Inferior parietal cortex (tissue), 1 donor: ENCODE results near the gene OAS3.
"Not testable (repeated sequence)": the region's sequence is repeated elsewhere in the genome, so short reads cannot be mapped to it uniquely, and the experiment has no call there.

Experiments
- DNase-seq: peaks from one replicate; pipeline ENCODE4 v3.0.0-alpha.2; 2016; ENCODE audit errors: extremely low spot score

Gene OAS3, protein sequence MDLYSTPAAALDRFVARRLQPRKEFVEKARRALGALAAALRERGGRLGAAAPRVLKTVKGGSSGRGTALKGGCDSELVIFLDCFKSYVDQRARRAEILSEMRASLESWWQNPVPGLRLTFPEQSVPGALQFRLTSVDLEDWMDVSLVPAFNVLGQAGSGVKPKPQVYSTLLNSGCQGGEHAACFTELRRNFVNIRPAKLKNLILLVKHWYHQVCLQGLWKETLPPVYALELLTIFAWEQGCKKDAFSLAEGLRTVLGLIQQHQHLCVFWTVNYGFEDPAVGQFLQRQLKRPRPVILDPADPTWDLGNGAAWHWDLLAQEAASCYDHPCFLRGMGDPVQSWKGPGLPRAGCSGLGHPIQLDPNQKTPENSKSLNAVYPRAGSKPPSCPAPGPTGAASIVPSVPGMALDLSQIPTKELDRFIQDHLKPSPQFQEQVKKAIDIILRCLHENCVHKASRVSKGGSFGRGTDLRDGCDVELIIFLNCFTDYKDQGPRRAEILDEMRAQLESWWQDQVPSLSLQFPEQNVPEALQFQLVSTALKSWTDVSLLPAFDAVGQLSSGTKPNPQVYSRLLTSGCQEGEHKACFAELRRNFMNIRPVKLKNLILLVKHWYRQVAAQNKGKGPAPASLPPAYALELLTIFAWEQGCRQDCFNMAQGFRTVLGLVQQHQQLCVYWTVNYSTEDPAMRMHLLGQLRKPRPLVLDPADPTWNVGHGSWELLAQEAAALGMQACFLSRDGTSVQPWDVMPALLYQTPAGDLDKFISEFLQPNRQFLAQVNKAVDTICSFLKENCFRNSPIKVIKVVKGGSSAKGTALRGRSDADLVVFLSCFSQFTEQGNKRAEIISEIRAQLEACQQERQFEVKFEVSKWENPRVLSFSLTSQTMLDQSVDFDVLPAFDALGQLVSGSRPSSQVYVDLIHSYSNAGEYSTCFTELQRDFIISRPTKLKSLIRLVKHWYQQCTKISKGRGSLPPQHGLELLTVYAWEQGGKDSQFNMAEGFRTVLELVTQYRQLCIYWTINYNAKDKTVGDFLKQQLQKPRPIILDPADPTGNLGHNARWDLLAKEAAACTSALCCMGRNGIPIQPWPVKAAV

DNA sequence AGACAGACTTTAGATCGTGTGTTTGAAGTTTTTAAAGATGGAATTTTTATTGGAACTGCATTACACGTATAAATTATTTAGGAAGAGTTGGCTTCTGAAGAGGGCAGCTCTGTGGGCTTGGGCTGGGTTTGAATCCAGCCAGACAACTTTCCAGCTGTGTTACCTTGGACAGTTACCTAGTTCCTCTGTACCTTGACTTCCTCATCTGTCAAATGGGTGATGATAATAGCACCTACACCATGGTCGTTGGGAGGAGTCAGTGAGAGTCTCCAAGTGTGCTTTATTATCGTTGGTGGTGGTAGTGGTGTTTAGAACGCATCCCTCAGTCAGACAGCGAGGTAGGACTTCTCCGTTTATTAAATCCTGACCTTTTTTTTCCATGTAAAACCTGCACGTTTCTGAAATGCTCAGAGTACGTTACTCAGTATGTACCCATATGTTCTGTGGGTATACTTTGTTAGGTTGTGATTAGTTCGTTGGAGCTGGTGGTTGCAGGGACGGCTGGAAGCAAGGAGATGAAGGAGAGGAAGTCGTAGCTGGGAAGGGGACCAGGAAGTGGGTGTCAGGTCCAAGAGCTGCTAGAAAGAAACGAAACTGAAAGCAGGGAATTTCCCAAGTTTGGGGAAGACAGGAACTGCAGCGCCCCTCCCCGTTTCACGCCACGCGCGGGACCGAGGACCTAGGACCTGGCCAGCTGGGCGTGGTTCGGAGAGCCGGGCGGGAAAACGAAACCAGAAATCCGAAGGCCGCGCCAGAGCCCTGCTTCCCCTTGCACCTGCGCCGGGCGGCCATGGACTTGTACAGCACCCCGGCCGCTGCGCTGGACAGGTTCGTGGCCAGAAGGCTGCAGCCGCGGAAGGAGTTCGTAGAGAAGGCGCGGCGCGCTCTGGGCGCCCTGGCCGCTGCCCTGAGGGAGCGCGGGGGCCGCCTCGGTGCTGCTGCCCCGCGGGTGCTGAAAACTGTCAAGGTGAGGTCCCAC is at the start of gene OAS3:
TSS of gene OAS3 (plus strand) at position 734 of the 979 bp plus-strand sequence. CDS start at position 791, 57 bp downstream.
- DNase-seq, result peak; percentile 45

DNA sequence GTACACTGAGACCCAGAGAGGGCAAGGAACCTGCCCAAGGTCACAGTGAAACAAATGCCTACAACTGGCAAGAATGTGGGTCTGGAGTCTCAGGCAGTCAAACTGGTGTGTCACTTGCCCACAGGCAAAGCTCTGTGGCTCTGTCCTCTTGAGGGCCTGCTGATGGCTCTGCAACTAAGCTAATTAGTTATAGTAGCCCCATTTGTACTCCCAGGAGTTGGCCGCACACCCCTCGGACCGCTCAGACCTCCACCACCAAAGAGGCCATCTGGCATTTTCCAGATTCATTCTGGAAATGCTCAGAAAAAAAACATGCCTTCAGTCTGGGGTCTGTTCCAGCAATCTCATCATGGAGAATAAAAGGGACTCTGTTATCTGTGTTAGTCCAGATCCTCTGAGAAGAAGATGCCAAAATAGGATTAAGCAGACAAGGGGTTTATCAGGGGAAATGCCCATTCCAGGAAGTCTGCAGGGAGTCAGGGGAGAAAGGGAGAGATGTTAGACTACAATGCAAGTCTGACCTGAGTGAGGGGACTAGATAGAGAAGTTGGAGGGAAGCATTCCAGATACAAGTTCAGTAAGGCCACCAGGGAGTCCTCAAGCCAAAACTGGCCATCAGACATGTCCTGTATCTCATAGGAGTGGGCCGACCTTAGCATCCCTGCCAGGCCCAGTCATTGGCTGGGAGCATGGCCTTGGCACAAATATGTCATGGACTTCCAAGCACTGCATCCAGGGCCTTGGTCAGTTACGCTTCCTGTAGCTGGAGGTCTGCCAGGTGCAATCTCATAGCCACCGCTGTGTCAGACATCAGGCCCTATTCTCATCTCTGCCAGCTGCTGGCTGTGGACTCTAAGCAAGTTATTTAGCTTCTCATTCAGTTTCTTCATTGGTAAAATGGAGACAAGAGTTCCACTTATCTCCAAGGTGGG is 46.9 kb upstream of the OAS3 start:
- DNase-seq, result no peak

DNA sequence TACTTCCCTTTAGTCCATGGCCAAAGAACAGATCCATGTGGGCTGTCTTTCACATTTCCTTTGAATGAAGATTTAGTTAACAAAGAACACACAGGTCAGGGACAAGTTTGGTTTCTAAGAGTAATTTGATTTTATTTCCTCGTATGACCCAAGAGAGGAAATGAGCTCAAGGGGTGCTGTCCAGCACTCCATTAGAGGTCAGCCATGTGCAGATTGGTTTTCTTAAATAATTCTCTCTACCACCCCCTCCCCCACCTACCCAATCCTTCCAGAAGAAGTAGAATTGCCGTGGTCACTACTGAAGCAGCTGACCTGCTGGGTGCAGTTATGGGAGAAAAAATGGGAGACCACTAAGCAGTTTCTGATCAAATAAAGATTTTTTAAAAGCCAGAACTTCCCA is 45.4 kb upstream of the OAS3 start:
- DNase-seq, result no peak

DNA sequence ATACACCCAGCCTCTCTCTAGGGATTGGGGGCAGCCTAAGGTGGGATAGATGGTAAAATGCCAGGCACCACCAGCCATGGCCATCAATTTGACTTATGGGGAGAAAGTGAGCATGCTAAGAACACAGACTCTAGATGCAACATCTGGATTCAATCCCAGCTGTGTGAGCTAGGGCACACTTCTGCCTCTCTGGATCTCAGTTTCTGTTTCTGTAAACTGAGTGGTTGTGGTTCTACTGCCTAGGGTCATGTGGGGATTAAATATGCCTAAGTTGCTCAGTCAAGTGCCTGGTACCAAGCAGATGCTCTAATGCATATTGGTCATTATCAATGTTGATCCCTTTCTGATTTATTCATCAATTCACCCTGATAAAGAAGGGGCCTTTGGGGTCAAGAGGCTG is 44.1 kb upstream of the OAS3 start:
- DNase-seq, result no peak

DNA sequence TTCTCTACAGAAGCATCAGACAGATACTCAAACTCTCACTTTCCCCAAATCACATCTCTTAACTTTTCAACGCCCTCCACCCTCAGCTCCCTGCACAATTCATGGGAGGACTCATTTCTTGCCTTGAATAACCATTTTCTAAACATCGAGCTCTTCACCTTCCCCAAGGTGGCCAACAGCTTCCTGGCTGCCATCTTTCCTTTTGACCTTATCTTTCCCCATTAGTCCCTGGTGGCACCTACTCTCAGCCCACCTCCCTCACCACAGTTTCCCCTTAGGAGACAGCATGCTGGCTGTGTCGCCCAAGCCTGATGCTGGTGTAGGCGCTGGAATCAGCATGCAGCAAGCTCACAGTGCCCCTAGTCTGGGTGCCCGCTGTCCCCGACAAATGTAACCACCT is 39.9 kb upstream of the OAS3 start:
- DNase-seq, result no peak

DNA sequence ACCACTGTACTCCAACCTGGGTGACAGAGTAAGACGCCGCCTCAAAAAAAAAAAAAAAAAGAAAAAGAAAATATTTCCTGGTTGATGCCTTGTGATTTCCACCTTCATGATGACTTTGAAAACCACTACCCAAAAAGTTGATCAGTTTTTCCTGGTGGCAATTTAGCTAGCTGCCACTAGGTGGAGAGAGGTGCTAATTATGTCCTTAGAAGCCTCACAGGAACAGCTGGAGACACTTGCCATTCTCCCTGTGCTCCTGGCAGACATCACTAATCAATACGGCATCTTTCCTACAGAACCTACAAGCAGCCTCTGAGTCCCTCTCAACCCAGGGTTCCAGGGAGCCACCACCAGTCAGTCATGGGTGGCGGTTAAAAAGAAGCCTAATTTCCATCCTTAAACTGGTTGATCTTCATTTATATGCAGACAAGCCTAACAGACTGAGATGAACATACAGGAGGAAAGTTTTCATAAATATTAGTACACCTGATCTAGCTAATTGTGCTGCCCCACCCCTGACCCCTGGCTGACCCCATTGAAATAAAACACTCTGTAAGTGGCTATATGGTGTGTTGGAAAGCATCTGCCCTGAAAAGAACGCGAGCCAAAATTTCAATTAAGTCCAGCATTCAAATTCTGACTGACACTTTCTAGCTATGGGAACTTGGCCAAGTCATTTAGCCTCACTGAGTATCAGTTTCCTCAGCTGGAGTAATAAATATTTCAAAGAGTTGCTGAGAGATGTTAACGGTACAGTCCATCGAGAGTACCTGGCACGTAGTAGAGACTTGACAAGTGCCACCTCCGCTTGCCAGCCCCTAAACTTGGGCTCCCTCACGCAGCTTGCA is 37.8 kb upstream of the OAS3 start:
- DNase-seq, result peak; percentile 41

DNA sequence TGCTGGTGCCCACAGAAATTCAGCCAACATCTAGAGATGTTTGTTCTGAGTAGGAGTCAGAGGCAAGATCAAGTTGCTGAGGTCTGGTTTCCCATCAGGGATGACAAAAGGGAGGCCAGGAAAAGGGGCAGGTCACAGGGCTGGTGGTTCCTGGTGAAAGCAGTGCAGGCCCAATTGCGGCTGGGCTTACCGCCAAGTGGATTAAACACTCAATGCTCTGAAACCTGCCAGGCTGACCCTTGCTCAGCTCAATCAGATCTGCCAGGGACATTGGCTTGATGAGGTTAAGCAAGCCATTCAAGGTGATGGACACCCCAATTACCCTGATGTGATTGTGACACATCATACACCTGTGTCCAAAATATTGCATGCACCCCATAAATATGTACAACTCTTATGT is 37.0 kb upstream of the OAS3 start:
- no peak for DNase-seq

DNA sequence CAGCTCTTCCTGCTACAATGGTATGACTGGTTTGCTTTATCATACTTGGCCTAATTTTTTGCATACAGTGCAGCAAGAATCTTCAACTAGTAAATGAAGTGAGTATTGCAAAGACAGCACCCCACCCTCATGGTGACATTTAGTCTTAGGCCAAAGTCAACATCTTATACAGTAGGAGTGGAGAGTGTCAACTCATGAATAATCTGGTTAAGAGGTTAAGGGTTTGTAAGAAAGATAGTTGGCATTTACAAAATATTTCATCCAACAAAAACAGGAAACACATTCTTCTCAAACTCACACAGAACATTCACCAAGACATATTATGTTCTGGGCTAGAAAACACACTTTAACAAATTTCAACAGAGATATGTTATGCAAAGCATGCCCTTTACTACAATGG is 33.7 kb upstream of the OAS3 start:
- DNase-seq, result no peak

DNA sequence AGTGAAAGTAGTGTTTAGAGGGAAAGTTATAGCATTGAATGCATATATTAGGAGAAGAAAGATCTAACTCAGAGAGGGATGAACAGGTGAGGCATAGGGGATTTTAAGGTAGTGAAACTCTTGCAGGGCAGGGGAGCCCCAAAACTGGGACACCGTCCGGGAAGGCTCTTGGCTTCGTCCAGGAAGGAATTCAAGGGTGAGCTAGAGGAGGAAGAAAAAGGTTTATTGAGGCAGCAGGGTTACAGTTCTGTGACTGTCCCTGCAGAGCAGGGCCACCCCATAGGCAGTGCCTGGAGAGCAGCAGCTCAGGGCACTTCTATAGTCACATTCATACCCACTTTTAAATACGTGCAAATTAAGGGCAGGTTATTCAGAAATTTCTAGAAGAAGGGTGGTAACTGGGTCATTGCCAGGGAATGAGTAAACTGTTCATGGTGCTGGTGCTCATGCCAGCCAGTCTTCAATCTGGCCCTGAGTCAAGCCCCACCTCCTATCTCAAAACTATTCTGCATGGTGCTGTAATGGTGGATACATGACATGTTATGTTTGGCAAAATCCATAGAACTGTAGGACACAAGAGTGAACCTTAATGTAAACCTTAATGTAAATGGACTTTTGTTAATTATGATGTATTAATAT is 32.7 kb upstream of the OAS3 start:
- no peak for DNase-seq

DNA sequence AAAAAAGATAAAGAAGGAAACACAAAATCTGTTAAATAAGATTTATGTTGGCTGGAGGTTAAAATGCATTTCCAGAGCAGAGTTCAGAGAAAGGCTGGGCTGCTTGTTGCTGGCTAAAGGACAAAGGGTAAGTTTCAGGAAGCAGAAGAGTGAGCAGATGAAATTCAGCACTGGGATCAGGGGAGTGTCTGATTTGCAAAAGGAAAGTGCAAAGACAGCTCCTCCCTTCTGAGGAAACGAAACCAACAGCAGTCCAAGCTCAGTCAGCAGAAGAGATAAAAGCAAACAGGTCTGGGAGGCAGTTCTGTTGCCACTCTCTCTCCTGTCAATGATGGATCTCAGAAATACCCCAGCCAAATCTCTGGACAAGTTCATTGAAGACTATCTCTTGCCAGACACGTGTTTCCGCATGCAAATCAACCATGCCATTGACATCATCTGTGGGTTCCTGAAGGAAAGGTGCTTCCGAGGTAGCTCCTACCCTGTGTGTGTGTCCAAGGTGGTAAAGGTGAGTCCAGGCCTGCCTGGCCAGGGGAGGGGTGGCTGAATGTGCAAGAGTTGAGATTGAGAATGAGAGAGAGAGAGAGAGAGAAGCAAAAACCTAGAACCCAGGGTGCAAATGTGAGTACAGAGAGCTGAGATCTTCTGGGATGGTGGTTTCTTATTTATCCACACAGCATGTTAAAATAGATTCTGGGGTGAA is 31.4 kb upstream of the OAS3 start, which contains the start of gene OAS1:
TSS of gene OAS1 (plus strand) at position 251 of the 703 bp plus-strand sequence. CDS start at position 329, 78 bp downstream.
- no peak for DNase-seq

DNA sequence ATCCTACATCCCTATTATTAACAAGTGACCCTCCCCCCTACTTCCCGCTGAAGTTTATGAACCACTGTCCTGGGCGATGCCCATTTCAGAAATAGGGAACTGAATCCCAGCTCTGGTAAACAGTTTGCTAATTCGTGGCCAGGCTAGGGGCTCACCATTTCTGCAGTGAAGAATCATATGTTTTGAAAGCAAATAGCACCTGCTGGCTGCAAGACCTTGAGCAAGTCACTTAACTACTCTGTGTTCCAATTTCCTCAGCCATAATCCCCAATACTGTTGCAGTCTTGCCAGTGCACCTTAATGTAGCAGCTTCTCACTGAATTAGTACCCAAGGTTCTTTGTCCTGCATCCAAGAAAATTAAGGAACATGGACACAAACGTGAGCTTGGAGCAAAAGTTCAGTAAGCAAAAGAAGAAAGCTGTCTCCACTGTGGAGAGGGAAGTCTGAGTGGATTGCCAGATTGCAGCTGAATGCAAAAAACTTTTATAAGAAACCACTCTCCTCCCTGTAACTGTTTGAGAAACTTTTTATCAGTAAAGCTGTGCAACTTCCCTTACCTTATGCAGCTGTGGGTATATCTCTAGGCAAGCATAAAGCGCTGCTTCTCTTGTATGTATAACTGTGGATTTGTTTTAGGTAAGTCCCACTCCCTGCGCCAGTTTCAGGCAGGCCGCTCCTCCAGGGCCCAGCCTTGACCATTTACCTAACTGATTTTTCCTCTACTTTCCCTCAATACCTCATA is 30.7 kb upstream of the OAS3 start:
- DNase-seq, result no peak

DNA sequence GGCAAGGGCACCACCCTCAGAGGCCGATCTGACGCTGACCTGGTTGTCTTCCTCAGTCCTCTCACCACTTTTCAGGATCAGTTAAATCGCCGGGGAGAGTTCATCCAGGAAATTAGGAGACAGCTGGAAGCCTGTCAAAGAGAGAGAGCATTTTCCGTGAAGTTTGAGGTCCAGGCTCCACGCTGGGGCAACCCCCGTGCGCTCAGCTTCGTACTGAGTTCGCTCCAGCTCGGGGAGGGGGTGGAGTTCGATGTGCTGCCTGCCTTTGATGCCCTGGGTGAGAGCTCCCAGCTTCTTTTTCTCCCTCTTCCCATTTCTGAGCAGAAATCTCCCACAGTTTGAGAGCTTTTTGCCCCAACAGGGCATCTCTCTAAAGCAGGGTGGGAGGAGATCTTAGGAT is 29.7 kb upstream of the OAS3 start:
- DNase-seq, result no peak

DNA sequence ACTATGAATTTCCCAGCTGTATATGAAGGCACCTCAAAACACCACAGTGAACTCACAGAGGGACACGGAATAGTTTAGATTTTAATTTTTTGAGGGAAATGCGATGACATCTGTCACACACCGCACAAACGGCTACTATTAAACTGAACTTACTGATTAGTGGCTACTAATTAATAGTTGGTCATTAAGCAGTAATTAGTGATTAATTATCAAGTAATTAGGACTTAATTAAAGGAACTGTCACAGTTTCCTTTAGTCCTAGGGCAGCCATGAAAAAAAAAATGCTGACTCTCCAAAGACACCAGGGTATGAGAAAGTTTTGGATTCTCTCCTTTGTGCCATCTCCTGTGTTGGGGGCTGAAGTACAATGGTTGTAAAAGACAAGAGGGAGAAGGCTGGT is 28.6 kb upstream of the OAS3 start:
- no peak for DNase-seq

DNA sequence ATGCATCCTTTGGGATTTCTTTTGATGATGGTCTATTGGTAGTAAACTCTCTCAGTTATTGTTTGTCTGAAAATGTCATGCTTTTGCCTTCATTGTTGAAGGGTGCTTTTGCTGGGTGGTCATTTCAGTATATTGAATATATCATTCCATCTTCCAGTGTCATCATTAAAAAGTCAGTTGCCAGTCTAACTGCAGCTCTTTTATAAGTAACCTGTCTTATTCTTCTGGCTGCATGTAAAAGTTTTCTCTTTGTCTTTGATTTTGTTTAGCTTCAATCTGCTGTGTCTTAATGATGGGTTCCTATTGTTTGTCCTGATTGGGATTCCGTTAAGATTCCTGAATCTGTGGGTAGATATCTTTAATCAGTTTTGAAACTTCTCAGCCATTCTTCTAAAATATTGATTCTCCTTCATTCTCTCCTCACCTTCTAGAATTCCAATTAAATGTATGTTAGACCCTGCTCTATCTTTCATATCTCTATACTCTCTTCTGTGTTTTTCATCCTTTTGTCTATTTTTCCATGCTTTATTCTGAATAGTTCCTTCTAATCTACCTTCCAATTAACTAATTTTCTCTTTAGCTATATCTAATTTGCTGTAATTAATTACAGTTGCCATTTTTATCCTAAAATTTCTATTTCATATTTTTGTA is 25.1 kb upstream of the OAS3 start:
- no peak for DNase-seq

DNA sequence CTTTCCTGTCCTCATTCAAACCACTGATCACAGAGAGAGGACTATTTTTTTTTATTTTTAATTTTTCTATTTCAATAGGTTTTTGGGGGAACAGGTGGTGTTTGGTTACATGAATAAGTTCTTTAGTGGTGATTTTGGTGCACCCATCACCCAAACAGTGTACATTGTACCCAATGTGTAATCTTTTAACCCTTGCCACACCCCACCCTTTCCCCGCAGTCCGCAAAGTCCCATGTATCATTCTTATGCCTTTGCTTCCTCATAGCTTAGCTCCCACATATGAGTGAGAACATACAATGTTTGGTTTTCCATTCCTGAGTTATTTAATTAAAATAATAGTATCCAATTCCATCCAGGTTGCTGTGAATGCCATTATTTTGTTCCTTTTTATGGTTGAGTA is 24.4 kb upstream of the OAS3 start:
- not testable (repeated sequence) for DNase-seq

DNA sequence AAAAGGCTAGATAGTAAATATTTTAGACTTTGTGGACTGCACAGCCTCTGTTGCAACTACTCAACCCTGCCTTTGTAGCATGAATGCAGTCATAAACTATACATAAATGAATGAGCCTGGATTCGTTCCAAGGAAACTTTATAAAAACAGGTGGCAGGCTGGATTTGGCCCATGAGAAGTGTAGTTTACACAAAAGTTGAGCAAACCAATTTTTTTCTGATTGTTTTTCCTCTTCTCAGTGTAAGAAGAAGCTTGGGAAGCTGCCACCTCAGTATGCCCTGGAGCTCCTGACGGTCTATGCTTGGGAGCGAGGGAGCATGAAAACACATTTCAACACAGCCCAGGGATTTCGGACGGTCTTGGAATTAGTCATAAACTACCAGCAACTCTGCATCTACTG is 22.0 kb upstream of the OAS3 start:
- no peak for DNase-seq

DNA sequence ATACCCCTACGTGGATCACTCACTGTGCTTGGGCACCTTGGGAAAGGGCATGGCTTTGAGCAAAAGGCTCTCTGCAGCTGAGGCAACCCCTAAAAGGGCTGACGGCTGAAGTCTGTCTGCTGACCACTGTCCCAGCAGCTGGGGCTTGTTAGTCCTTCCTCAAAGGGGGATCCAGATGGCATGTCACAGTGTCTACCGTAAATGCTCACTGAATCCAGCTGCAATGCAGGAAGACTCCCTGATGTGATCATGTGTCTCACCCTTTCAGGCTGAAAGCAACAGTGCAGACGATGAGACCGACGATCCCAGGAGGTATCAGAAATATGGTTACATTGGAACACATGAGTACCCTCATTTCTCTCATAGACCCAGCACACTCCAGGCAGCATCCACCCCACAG is 19.2 kb upstream of the OAS3 start:
- no peak for DNase-seq
